Cardiac muscle cell (in vitro differentiated cells and primary cell): Measurements from ENCODE around the gene HTR2B. TPM values are rescaled to one million over a fixed set of nuclear protein-coding genes. Genes with fewer than 3 reads are reported as not detected.
A peak's percentile ranks its signal among the peaks of the same experiment; 100 is the strongest.
"Not testable (repeated sequence)": the region's sequence is repeated elsewhere in the genome, so short reads cannot be mapped to it uniquely, and the experiment has no call there.

Experiments
- DNase-seq, 2 donors: peaks; one replicate each; pipeline versions ENCODE4 v3.0.0 to v3.0.0-alpha.2; 2010 to 2017; ENCODE audit warnings: low read depth in 1 of 2, low spot score in 1 of 2
- H3K27ac ChIP-seq: fragments of 200-600 bp; sonication (generic); 2 replicates; pipeline ENCODE4 v1.5.1; 2016
- H3K27me3 ChIP-seq: fragments of 200-600 bp; sonication (generic); 2 replicates; pipeline ENCODE4 v1.6.0; 2016; ENCODE audit warnings: control low read depth
- H3K36me3 ChIP-seq: fragments of 200-600 bp; sonication (generic); 2 replicates; pipeline ENCODE4 v1.5.1; 2016; ENCODE audit warnings: control low read depth
- H3K4me1 ChIP-seq: fragments of 200-600 bp; sonication (generic); 2 replicates; pipeline ENCODE4 v1.8.1; 2017; ENCODE audit warnings: low read depth, mild to moderate bottlenecking, mixed run types
- H3K4me3 ChIP-seq: fragments of 200-600 bp; sonication (generic); 2 replicates; pipeline ENCODE4 v1.5.1; 2016; ENCODE audit warnings: mild to moderate bottlenecking
- H3K9me3 ChIP-seq: fragments of 200-600 bp; sonication (generic); 2 replicates; pipeline ENCODE4 v1.5.1; 2017; ENCODE audit warnings: low read depth, mild to moderate bottlenecking, control low read depth
- CTCF ChIP-seq: IDR thresholded peaks from 2 replicates; pipeline ENCODE4 v1.5.1; 2012; ENCODE audit warnings: low read depth, mild to moderate bottlenecking, low read length
- polyA plus RNA-seq: library from polyadenylated mRNA; unstranded; fragments of >200 nt; fragmentation: Nextera tagmentation; extraction: Ambion mirVana; gene quantifications from 2 replicates; pipeline ENCODE4 v1.2.1, GENCODE V29; 2016
- total RNA-seq: library from RNA; depleted of rRNA; stranded (reverse); fragments of >200 nt; gene quantifications from 2 replicates; pipeline ENCODE4 v1.2.3, GENCODE V29; 2016

Gene HTR2B
- total and polyA plus RNA-seq, 2 experiments from 2014 or later = not detected

DNA sequence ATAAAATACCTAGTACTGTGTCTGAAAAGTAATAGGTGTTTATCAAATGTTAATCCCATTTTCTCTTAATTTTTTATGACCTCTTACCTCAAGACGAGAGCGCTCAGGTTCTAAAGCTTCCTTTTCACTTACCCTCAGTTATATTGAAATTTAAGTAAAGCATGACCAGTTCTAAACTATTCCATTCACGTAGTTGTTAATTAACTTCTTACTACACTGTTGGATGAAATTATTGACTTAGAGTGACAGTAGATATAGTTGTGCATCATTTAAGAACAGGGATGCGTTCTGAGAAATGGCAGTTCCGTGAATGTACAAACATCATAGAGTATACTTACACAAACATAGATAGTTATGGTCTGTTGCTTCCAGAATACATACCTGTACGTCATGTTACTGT, 20.1 kb upstream of the HTR2B start:
- Histone ChIP-seq H3K27ac (no peak overlapping the region), H3K4me3 (no peak overlapping the region), H3K4me1 (no peaks in the 10 kb centered on the region), H3K36me3 (peaks cover 22% of the 10 kb centered on the region), H3K27me3 (no peaks in the 10 kb centered on the region), H3K9me3 (no peaks in the 10 kb centered on the region)
- no peak for DNase-seq
- TF ChIP-seq CTCF = no peak

- H3K4me3 ChIP-seq, H3K27me3 ChIP-seq, H3K4me1 ChIP-seq, DNase-seq, H3K9me3 ChIP-seq, H3K36me3 ChIP-seq, H3K27ac ChIP-seq: not testable (repeated sequence)
Observed at GRCh38 chr2:231140808-231141207, 16.0 kb upstream of the HTR2B start.

DNA sequence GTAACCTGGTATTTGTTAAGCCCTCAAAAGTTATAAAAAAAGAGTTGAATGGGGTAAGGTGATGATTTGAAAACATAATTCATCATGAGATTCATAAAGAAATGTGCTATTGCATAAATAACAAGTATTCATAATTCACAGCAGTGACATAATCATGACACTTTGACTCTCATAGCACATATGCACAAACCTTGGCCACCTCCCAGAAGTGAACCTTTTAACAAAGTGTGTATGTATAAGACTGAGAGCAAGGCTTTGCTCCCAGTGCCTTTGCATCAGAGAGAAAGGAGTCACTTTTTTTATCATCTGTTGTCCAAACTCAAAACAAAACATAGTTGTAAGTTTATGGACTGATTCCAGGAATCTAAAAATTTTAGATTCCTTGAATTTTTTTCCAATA, 15.0 kb upstream of the HTR2B start:
- Histone ChIP-seq H3K36me3 (no peaks in the 10 kb centered on the region), H3K4me1 (no peaks in the 10 kb centered on the region), H3K27ac (no peak overlapping the region), H3K4me3 (no peak overlapping the region), H3K9me3 (no peaks in the 10 kb centered on the region), H3K27me3 (no peaks in the 10 kb centered on the region)
- no peak for TF ChIP-seq CTCF
- no peak for DNase-seq

DNA sequence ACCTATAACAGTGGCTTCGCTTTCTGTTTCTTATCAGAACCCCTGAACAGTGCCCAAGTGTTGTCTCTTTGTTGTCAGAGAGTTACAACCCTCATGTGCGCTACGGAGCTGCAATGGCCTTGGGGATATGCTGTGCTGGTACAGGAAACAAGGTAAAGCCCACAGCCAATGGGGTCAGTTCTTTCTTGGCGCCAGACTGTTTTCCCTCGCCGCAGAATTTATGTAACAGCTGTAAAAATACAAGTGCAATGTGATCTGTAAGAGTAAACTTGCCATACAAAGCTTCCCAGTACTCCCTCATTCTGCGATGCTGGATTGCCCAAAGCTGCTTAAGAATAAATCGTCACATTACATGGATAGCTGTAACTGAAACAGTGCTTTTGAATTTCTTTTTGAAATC, 13.9 kb upstream of the HTR2B start:
- no peak for TF ChIP-seq CTCF
- no peaks in the 10 kb centered on the region for H3K27me3 ChIP-seq
- H3K27ac ChIP-seq = no peak overlapping the region
- no peaks in the 10 kb centered on the region for H3K4me1 ChIP-seq
- no peak overlapping the region for H3K4me3 ChIP-seq
- DNase-seq = peak in 1 of 2 donors; percentile 27
- no peaks in the 10 kb centered on the region for H3K9me3 ChIP-seq
- H3K36me3 ChIP-seq = no peaks in the 10 kb centered on the region

DNA sequence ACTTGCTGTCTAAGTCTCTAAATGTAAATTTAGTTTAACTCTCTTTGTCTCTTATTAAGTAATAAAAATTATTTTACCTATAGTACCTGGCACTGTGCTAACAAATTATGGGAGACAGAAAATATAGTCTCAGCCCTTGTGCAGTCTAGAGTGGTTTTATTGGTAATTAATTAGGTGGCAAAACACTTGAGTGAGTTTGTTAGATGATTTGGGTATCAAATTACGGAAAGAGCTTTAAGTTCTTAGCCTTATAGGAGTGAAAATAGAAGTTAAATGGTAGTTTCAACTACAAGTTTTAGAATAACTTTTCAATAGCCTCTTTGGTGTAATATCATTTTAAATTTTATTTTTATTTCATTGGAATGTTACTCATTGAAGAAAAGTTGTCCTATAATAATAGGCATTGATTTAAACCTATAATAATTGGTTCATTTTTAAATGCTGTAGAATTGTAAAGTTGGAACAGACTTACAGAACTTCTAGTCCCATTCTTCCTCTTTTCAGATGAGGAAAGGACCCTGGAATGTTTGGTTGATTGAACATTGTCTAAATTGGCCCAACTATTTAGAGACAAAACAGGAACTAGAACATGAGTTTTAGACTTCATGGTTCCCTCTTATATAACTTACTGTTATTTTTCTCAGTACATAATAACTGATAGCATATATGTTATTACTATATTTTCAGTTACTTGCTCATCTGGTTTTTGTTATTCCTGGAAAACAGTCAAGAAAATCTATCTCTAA, 10.2 kb upstream of the HTR2B start:
- H3K4me1 ChIP-seq = peaks cover 3% of the 10 kb centered on the region
- H3K4me3 ChIP-seq = no peak overlapping the region
- DNase-seq = no peak
- TF ChIP-seq CTCF = no peak
- no peaks in the 10 kb centered on the region for H3K9me3 ChIP-seq
- no peaks in the 10 kb centered on the region for H3K36me3 ChIP-seq
- no peaks in the 10 kb centered on the region for H3K27me3 ChIP-seq
- H3K27ac ChIP-seq = no peak overlapping the region

GRCh38 chr2:231133365-231134099, 8.7 kb upstream of the HTR2B start:
- peak in 1 of 2 donors; percentile 76 for DNase-seq
- TF ChIP-seq CTCF = no peak
- Histone ChIP-seq H3K27me3 (no peaks in the 10 kb centered on the region), H3K4me3 (no peak overlapping the region), H3K27ac (no peak overlapping the region), H3K4me1 (peaks cover 3% of the 10 kb centered on the region), H3K9me3 (no peaks in the 10 kb centered on the region), H3K36me3 (no peaks in the 10 kb centered on the region)
